NCI-H524 treated with DMSO at 0.1 percent for 48 hours (cell line): ENCODE results near the gene PSD2.

Experiments
- DNase-seq: peaks from one replicate; lab custom pipeline; 2025; lab: John Stamatoyannopoulos, UW

The PSD2 gene

DNA sequence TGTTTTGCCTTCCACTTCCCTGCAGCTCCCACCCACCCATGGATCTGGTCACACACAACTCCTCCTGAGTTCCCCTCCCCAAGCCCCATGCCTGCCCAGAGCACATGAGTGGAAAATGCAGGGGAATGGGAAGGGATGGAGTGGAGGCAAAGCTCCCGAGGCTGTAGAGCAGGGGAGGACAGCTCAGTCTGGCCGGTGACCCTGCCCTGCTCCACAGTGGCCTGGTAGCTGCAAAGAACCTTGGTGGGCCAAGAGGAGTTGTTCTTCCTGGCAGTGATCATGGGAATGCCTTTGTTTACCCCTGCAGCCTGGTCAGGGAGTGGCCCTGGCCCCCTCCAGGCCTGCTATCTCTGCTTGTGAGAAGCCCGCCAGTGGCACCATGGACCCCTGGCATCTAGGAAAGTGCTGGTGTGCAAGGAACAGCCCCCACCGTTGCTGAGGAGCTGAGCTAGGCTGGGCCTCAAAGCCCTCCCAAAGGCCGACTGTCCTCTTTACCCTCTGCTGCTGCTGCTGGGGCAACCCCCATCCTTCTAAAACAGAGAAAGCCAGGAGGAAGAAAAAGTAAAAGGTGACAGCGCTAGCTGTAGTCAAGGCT is 60.4 kb downstream of the PSD2 start:
- DNase-seq: no peak

DNA sequence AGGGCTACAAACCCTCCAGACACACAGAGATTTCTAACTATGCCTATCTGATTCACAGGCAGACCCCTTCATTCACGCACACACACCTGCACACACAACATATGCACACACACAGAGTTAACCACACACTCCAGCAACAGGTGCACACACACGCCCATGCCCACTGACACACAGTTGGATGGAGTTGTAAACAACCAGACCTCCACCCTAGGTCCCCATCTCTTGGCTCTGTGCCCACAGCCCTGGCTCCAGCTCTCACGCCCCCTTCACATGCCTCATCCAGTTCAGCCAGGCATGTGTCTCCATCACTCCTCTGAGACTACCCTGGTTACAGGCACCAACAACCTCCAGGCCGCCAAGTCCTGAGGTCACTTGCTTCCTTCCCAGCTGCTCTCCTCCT is 61.1 kb downstream of the PSD2 start:
- DNase-seq: no peak

DNA sequence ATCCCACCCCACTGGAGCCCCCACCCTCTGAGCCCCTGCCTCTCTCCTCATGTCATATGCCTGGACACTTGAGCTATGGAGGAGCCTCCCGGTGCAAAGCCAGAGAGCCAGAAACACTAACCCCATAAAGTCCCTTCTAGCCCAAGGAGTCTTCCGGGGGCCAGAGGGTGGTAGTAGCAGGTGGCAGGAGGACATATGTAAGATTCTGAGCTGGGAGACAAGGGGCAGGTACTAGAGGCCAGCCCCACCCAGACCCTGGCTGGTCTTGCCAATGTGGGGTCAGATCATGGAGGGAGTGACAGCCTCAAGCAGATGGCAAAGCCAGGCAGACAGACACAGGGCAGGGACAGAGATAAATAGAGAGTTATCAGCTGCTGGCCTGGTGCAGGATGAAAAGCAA is 63.4 kb downstream of the PSD2 start:
- DNase-seq: no peak

DNA sequence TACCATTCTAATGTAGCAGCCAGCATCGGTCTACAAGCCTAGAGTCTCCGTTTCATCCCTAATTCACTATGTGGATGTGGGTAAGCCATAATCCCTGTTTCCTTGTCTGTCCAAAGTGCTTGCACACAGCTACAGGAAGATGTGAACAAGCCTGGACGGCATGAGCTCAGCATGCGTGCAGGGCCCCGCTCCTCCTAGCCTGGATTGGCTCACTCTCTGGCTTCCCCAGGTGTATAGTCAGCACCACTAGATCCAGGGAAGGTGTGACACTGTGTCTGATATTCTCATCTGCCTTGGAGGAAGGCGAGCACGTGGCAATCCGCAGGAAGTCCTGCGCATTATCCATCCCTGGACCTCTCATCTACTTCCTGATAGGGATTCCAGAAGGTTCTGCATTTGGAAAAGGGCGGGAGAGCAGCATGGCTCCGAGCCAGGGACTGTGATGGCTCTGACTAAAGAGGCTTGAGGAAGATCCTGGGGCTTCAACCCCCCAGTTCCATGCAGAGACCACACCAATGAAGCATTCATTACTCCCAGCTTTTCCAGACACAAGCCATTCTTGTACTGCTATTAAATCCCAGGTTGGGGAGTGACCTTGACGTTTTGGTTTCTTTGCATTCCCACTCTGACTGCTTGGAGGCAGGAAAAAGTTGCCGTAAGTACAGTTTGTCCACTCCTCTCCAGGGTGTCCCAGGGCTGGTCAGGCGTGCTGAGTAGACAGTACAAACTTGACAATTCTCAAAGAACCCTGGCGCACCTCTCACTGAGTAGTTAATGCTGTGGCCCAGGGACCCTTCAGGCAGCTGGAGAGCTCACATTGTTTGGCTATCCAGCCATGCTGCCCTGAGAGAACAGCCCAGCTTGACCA is 65.6 kb downstream of the PSD2 start:
- no peak for DNase-seq

DNA sequence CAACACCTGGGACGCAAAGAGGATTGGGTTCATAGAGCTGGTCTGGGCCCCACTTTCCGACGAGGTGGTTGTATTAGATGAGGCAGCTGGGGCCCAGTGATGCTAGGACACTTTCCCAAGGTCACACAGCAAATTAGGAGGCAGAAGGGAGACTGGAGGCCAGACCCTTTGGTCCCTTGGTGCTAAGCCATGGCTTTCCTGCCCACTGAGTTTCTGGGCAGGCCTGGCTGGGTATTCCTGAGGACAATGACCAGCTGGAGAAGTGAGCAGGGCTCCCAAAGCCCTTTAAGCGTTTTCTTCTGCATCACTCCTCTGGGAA is 66.2 kb downstream of the PSD2 start:
- no peak for DNase-seq

DNA sequence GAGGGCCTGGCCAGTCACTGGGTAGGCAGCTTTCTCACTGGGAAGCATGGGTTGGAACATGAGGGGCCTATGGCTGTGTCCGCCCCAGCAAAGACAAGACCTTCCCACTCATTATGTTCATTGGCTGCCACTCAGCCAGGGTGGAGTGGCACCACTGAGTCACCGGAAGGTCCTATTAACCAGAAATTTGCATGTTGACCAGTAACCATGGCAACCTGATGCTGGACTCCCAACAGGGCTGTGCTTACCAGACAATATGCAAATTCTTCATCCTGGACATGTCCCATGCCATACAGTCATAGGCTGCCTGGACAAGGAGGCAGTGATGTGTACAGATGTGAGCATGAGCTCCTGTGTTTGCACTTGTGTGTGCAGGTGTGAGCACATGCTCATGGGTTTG is 66.7 kb downstream of the PSD2 start:
- no peak for DNase-seq

DNA sequence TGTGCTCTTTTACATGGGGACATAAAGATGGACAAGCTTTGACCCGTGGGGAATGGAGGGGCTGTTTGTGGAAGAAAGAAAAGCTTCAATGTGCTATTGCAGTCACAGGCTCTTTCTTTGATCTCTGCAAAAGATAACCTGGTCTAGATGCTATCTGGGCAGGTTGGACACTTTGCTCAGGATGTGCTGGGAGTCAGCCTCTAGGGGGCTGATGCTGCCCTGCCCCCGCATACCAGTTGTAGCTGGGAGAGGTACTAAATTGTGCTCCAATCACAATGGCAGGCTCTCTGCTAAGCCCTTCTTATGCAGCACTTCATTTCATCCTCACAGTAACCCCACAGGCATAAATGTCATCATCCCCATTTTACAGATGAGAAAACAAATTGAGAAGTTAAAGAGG is 67.2 kb downstream of the PSD2 start:
- DNase-seq: no peak

DNA sequence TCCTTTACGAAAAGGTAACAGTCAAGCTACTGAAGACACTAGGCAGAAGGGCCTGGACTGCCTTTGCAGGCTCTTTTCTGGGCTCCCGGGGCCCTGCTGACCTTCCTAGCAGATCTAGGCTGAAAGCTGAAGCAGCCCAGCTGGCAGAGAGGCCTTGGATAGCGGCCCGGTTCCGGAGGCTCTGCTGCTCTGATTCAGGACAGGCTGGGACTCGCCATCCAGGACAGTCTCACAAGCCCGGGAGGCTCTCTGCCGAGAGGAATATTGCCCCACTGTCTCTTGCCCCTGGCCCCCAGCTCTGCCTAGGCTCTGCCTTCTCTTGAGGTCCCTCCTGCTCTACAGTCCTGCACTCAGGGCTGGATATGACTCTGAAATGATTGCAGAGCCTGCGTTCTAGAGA is 67.8 kb downstream of the PSD2 start:
- no peak for DNase-seq

DNA sequence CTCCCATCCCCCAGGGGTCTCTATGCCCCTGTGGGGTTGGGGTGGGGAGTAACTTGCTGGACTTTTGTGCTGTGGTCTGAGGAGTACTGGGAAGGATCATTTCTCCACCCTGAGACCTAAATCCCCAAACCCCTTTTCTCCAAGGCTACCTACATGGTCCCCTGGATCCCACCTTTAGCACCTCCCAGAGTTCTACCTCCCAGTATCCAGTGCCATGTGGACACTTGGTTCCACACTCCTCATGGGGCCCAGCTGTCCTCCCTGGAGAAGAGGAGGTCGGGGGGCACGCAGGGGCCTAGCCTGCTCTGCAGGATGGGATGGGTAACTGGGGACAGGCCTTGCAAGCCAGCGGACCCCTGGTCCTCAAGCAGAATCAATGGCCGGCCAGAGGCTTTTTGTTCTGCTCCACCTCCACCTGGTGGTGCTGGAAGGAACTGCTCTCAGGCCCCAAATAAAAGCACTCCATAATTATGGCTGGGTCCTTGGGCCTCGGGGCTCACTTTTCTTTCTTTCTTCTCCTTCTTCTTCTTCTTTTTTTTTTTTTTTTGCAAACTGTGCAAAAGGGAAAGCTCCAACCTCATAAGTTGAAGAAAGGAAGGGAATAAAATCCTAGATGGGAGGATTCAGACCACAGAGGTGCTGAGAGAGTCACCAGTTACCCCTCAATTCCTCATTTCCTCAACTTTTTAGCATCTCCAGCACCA is 68.4 kb downstream of the PSD2 start:
- DNase-seq: no peak

DNA sequence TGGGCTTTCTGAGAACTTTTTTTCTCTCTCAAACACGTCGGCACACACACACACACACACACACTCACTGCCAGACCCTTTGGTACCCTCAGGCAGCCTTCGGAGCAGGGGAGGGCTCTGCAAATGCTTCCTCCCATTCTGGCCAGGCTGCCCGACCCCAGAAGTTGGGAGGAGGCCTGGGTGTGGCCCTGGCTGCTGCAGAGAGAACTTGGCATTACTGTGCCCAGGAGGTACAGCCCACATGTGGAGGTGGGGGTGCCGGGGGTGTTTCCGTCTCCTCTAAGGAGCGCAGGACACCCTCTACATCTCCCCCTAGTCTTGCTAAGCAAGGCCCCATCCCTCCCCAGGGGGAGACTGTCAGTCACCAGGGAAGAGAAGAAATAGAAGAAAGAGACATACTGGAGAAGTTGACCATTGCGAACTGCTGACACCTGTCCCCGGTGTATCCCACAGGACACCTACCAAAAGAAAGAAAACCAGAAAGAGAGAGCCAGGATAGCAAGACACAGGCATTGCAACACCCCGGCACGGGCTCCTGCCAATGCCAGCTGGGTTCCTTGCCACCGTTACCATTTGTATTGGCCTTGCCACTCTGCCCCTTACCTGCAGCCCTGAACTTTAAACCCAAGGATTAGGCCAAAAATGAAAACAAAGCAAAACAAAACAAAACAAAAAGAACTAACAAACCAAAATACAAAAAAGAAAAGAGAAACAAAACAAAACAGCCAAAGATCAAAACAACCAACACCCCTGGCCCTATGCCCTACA is 69.3 kb downstream of the PSD2 start:
- no peak for DNase-seq

DNA sequence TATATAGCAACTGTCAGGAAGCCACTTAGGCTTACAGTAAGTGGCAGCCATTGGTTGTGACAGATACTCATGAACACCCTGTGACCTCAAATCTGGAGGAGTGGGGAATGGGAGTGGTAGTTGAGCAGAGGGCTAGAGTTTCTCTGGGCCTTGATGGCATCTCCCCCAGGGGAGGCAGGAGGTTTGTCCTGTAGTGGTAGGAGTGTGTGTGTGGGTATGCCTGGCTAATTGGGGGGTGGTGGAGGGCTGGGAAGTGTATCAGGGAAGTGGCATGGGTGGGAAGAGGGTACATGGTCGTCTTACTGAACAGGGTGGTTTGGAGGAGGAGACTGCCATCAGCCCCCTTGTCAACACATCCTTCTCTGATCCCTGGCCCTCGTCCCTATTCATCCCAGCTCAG is 71.5 kb downstream of the PSD2 start:
- DNase-seq: no peak

DNA sequence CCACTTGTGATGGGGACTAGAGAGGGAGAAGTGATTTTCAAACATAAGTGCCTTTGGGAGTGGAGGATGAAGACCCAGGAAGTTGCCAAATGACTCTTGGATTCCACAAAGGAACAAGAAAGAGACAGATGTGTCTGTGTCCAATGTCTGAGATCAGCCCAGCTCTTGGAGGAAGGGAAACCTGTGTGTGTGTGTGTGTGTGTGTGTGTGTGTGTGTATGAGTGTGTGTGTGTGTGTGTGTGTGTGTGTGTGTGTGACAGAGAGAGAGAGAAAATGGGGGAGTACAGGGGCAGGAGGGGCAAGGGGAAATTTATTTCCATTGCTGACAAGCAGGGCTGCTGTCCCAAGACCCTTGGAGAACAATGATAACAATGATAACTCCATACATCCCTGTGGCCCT is 72.0 kb downstream of the PSD2 start:
- no peak for DNase-seq

DNA sequence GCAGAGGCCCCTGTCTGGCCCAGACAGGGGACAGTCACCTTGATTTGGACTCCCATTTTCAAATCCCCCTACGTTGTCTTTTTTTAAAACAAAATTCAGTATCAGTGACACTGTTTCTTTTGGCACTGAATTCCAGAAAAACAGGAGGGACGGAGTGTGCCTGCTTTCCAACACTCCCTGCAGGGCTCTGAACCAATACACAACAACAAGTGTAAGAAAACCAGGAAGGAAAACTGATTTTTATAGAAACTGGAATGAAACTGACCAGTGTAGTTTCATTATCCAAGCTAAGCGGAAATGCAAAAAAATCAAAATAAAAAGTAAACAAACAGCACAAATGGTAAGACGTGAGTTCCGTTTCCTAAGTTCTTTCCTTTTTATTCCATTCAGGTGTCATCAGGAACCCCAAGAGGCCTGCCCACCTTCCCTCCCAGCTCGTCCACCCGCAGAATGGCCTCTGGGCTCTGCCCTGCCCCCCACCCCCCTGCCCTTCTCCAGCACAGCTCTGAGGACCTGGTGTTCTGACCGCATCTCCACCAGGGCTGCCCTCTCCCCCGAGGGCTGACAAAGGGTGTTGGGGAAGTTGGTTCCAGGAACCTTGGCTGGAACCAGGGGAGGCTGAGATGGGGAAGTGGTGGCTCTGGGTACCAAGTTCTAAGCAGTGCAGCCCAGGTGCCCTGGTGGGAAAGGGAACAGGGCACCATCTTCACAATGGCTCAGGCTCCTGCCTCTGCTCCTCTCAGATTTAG is 73.6 kb downstream of the PSD2 start:
- no peak for DNase-seq

DNA sequence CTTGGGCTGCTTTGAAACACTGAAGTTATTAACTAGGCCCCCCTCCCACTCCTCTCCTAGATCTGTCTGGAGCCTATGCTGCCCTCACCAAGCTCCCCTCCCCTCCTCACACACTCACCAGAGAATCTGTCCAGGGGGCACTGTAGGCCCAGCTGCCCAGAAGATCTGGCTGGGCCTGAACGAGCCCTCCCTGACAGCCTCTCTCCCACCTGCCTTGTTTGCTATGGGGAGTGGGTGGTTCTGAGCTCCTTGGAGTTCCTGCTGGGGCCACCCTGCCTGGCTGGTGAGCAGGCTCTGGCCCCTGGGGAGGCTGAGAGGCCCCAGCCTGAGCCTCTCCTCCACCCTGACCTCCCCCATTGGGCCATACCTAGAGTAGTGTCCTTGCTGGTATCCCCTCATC is 75.1 kb downstream of the PSD2 start:
- no peak for DNase-seq

DNA sequence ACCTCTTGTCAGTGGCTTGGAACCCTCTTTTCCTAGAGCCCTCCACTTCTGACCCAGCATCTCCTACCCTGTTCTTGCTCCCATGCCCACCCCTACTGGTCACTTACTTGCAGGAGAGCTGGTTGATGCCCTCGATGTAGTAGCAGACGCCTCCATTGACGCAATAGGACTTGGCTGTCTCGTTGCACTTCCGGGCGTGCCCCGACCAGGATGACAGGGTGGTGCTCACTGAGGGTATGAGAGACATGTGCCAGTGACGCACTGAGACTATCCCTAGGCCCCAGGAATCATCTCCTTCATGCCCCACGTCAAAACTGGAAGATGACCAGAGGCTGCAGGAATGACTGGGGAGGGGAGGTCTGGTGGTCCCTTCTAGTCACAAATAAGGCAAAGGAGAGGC is 76.0 kb downstream of the PSD2 start:
- DNase-seq: no peak

DNA sequence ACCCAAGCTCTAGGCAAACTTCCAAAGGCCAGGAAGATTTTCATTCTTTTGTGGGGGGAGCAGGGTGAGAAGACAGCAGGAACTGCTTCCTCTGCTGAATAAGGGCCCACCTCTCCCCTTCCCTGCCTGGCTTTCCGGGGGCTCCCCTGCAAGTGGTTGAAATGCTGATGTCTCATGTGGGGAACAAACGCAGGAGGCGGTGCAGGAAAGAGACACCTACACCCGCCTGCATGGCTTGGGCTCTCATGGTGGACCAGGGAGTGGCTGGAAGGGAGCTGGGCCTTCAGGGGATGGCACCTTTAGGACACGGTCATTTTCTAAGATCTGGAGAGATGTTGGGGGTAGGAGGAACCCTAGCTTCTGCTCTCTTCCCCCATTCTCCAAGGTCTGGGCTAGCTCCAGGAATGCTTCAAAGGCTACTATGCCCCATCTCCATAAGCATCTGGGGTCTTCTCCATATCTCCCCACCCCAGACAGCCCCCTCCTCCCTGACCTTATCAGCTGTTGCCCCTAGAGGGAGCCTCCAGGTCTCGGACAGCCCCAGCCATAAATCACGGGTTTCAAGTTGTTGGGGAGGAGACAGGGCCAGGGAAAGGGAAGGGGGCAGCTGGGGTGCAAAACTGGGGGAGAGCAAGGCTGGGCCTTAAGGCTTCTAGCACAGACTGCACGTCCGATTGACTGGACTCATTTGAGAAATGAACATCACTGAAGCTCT is 76.6 kb downstream of the PSD2 start:
- no peak for DNase-seq

DNA sequence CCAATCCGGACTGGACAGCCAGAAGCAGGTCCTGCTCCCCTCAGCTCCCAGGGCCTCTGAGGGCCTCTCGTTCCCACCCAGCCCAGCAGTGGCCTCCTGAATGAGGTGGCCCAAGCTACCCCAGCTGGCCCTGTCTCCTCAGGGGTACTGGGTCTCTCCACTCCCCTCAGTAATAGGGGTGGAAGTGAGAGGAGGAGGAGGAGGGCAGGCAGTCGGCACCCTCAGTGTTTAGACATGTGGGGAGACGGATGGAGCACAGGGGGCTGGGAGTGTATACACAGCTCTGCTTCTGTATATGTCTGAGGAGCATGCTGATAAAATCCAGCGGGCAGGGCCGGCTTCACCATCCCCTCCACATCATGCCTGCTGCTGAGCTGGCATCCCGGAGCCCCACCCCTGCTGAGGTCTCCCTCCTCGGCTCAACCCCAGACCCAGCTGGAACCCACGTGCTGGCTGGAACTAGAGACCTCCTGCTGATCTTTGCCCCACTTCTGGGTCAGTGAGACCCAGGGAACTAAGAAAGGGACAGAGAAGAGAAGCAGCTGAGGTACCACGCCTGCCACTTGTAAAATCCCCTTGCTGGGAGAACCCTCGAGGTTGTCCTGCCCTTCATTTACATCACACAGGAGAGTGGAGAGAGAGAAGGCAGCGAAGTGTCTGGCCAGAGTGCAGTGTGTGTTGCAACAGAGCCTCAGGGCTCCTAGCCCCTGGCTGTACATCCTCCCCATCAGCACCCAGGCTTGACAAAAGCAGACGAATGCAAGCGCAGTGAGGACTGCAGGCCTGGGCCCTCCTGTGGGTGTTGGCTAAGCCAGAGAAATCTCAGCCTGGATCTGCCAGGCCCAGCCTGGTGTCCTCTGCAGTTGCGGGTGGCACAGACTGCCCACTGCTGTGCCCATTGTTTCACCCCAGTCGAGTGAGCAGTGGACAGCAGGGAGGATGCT is 77.5 kb downstream of the PSD2 start:
- DNase-seq: no peak

DNA sequence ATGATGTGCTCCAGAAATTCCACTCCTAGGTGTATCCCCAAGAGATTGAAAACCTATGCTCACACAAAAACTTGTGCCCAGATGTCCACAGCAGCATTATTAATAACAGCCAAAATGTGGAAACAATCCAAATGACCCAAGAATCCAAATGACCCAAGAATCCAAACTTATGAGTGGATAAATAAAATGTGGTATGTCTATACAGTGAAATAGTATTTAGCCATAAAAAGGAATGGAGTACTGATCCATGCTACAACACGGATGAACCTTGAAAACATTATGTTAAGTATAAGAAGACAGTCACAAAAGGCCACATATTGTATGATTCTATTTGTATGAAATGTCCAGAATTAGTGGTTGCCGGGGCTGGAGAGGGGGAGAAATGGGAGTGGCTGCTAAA is 80.3 kb downstream of the PSD2 start:
- DNase-seq: no peak

DNA sequence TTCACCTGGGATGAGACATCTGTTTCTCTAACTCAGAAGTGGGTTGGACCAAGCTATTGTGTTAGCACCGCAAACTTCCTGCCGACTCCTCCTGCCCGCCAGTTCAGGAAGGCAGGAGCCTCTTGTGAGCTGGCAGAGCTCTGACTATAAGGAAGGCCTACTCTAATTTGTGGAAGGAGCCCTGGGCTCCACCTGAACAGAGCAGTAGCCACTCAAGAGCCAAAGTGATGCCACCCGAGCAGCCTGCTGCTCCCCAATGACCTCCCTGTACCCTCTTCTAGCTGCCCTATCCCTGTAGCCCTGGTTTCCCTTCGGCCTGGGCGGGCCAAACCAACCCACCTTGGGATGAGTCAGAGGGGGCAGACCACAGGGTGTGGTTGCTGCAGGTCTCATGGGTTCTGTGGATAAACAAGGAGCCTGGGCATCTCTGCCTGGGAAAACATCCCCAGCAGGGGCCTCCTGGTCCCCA is 81.6 kb downstream of the PSD2 start:
- no peak for DNase-seq

DNA sequence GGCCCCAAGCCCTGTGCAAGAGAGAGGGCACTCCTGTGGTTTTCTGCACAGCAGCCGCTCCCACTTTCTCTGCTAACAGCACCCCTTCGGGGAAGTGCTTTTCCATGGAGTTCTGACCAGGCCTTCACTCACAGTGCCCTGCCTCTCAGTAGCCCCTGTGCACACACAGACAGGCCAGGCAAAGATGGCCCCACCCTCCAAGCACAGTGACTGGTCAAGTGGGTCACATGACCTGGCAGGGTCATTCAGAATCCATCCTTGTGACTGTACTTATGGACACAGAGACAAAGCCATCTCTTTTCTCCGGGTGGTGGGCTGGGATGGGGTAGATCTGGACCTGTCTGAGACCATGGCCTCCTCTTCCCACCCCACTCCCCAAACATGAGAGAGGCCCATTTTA is 82.5 kb downstream of the PSD2 start:
- no peak for DNase-seq
